ENCODE results near the gene ERBB2.

DNA sequence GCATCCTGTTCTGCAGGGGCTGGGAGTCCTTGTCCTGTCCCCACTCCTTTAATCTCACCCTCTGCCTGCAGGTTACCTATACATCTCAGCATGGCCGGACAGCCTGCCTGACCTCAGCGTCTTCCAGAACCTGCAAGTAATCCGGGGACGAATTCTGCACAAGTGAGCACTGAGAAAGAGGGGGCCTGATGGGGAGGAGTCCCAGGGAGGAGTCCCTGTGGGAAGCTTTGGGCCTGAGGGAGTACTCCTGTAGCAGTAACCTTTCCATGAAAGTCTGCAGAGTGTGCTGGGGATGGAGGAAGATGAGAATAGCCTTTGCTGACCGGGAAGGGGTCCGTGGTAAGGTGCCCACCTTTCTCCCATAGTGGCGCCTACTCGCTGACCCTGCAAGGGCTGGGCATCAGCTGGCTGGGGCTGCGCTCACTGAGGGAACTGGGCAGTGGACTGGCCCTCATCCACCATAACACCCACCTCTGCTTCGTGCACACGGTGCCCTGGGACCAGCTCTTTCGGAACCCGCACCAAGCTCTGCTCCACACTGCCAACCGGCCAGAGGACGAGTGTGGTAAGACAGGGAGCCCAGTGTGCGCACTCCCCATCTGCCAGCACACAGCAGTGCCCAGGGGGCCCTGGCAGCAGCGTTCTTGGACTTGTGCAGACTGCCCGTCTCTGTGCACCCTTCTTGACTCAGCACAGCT, 15.7 kb downstream of the ERBB2 start:
- TF ChIP-seq, protein P1, sequence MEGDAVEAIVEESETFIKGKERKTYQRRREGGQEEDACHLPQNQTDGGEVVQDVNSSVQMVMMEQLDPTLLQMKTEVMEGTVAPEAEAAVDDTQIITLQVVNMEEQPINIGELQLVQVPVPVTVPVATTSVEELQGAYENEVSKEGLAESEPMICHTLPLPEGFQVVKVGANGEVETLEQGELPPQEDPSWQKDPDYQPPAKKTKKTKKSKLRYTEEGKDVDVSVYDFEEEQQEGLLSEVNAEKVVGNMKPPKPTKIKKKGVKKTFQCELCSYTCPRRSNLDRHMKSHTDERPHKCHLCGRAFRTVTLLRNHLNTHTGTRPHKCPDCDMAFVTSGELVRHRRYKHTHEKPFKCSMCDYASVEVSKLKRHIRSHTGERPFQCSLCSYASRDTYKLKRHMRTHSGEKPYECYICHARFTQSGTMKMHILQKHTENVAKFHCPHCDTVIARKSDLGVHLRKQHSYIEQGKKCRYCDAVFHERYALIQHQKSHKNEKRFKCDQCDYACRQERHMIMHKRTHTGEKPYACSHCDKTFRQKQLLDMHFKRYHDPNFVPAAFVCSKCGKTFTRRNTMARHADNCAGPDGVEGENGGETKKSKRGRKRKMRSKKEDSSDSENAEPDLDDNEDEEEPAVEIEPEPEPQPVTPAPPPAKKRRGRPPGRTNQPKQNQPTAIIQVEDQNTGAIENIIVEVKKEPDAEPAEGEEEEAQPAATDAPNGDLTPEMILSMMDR (IDR thresholded peaks at IDR 0.05) = no peak
- no peak for TF ChIP-seq POLR2A (IDR thresholded peaks at IDR 0.05)

Data from Peyer's patch (tissue), 4 donors.